Suprapubic skin (tissue), 4 donors: ENCODE measurements around the gene FCRL2. TPM values are rescaled to one million over a fixed set of nuclear protein-coding genes. Genes with fewer than 3 reads are reported as not detected.
"Not testable (repeated sequence)": the region's sequence is repeated elsewhere in the genome, so short reads cannot be mapped to it uniquely, and the experiment has no call there.

ENCODE experiments used
- DNase-seq, 2 donors: peaks; one replicate each; pipeline ENCODE4 v3.0.0-alpha.2; 2019; ENCODE audit warnings: low spot score in 2 of 2
- H3K27ac ChIP-seq: fragments of 200-600 bp; sonication (generic); one replicate; pipeline ENCODE4 v1.5.1; 2019
- H3K27me3 ChIP-seq: fragments of 200-600 bp; sonication (generic); one replicate; pipeline ENCODE4 v1.5.1; 2019
- H3K36me3 ChIP-seq: fragments of 200-600 bp; sonication (generic); one replicate; pipeline ENCODE4 v1.5.1; 2019
- H3K4me1 ChIP-seq: fragments of 200-600 bp; sonication (generic); one replicate; pipeline ENCODE4 v1.5.1; 2019
- H3K4me3 ChIP-seq: fragments of 200-600 bp; sonication (generic); one replicate; pipeline ENCODE4 v1.5.1; 2019; ENCODE audit warnings: mild to moderate bottlenecking
- H3K9me3 ChIP-seq: fragments of 200-600 bp; sonication (generic); one replicate; pipeline ENCODE4 v1.5.1; 2019
- CTCF ChIP-seq, 2 donors: fragments of 200-600 bp in 1 of 2; fragments of 450-650 bp in 1 of 2; sonication (generic) in 1 of 2; IDR thresholded peaks; one replicate each; pipeline ENCODE4 v1.5.1; 2016 to 2019; ENCODE audit warnings: antibody characterized with exemption in 2 of 2, mild to moderate bottlenecking in 1 of 2, moderate library complexity in 1 of 2
- EP300 ChIP-seq: sonication (generic); formaldehyde crosslinking; IDR thresholded peaks from one replicate; pipeline ENCODE4 v1.6.1; 2017; ENCODE audit warnings: antibody characterized with exemption
- POLR2A ChIP-seq, 2 donors: fragments of 450-650 bp; IDR thresholded peaks; one replicate each; pipeline ENCODE4 v1.6.1; 2017; ENCODE audit warnings: antibody characterized with exemption in 2 of 2, mild to moderate bottlenecking in 2 of 2, moderate library complexity in 2 of 2
- POLR2AphosphoS5 ChIP-seq, 3 donors: sonication (generic); formaldehyde crosslinking; IDR thresholded peaks; one replicate each; pipeline ENCODE4 v1.6.1; 2017; ENCODE audit warnings: antibody characterized with exemption in 3 of 3
- WGBS: methylation state at CpG from one replicate; pipeline ENCODE4 v1.1.5; 2018; 5-methylcytosine and 5-hydroxymethylcytosine counted together
- total RNA-seq, 4 donors: library from RNA; depleted of rRNA; stranded (reverse); fragments of >200 nt; gene quantifications; one replicate each; pipeline ENCODE4 v1.1.0, GENCODE V29; 2016

The FCRL2 gene
- total RNA-seq, 4 donors from 2014 or later: not detected

GRCh38 chr1:157753611-157754010 is 23.3 kb downstream of the FCRL2 start:
- no peak overlapping the region for H3K27ac ChIP-seq
- no peaks in the 10 kb centered on the region for H3K4me1 ChIP-seq
- 74% methylated on average over 1 of the region's 1 CpG for WGBS
- H3K9me3 ChIP-seq: peaks cover 5% of the 10 kb centered on the region
- no peak overlapping the region for H3K4me3 ChIP-seq
- no peak for TF ChIP-seq POLR2A (IDR thresholded peaks at IDR 0.05)
- TF ChIP-seq EP300: no peak
- TF ChIP-seq CTCF (IDR thresholded peaks at IDR 0.05): no peak
- TF ChIP-seq POLR2AphosphoS5 (IDR thresholded peaks at IDR 0.05): no peak
- no peaks in the 10 kb centered on the region for H3K36me3 ChIP-seq
- no peaks in the 10 kb centered on the region for H3K27me3 ChIP-seq
- DNase-seq: no peak

GRCh38 chr1:157751283-157751682 is 25.6 kb downstream of the FCRL2 start:
- H3K4me1 ChIP-seq: no peaks in the 10 kb centered on the region
- H3K27me3 ChIP-seq: no peaks in the 10 kb centered on the region
- H3K4me3 ChIP-seq: no peak overlapping the region
- H3K9me3 ChIP-seq: no peaks in the 10 kb centered on the region
- H3K27ac ChIP-seq: no peak overlapping the region
- no peak for TF ChIP-seq CTCF (IDR thresholded peaks at IDR 0.05)
- no peak for TF ChIP-seq EP300
- TF ChIP-seq POLR2A (IDR thresholded peaks at IDR 0.05): no peak
- TF ChIP-seq POLR2AphosphoS5 (IDR thresholded peaks at IDR 0.05): no peak
- DNase-seq: no peak
- no peaks in the 10 kb centered on the region for H3K36me3 ChIP-seq
- 31% methylated on average over 3 of the region's 3 CpGs for WGBS

- 90% methylated on average over 3 of the region's 3 CpGs for WGBS
- Histone ChIP-seq H3K4me3 (no peak overlapping the region), H3K36me3 (no peaks in the 10 kb centered on the region), H3K27me3 (no peaks in the 10 kb centered on the region), H3K9me3 (no peaks in the 10 kb centered on the region), H3K27ac (no peak overlapping the region), H3K4me1 (no peaks in the 10 kb centered on the region)
- DNase-seq: no peak
- no peak for TF ChIP-seq POLR2A (IDR thresholded peaks at IDR 0.05)
- no peak for TF ChIP-seq CTCF (IDR thresholded peaks at IDR 0.05)
- no peak for TF ChIP-seq EP300
- TF ChIP-seq POLR2AphosphoS5 (IDR thresholded peaks at IDR 0.05): no peak
Observed at GRCh38 chr1:157748262-157748817, 28.6 kb downstream of the FCRL2 start.

GRCh38 chr1:157739229-157739901 is 37.6 kb downstream of the FCRL2 start:
- Histone ChIP-seq H3K36me3 (no peaks in the 10 kb centered on the region), H3K4me3 (no peak overlapping the region), H3K27ac (no peak overlapping the region), H3K27me3 (no peaks in the 10 kb centered on the region), H3K9me3 (no peaks in the 10 kb centered on the region), H3K4me1 (no peaks in the 10 kb centered on the region)
- no peak for DNase-seq
- no peak for TF ChIP-seq POLR2A (IDR thresholded peaks at IDR 0.05)
- no peak for TF ChIP-seq EP300
- no peak for TF ChIP-seq CTCF (IDR thresholded peaks at IDR 0.05)
- no peak for TF ChIP-seq POLR2AphosphoS5 (IDR thresholded peaks at IDR 0.05)
- 29% methylated on average over 1 of the region's 5 CpGs for WGBS

GRCh38 chr1:157735991-157736390 is 40.9 kb downstream of the FCRL2 start:
- H3K9me3 ChIP-seq, H3K27me3 ChIP-seq, H3K4me1 ChIP-seq, H3K4me3 ChIP-seq, H3K27ac ChIP-seq, H3K36me3 ChIP-seq, DNase-seq: not testable (repeated sequence)
- WGBS: 84% methylated on average over 5 of the region's 5 CpGs
